Vagina (tissue), 2 donors: ENCODE results near the gene WDR20.

Source experiments
- POLR2AphosphoS5 ChIP-seq, 2 donors: sonication (generic); formaldehyde crosslinking; IDR thresholded peaks; one replicate each; pipeline ENCODE4 v1.9.0; 2017; ENCODE audit warnings: antibody characterized with exemption in 2 of 2, mild to moderate bottlenecking in 2 of 2, low read depth in 1 of 2; ENCODE audit not compliant: insufficient read depth in 1 of 2
- TF ChIP-seq, protein P1 (sequence below), 3 experiments: fragments of 450-650 bp in 2 of 3; fragments of 200-600 bp in 1 of 3; sonication (generic) in 1 of 3; IDR thresholded peaks; one replicate each; pipeline ENCODE4 v1.5.1; 2017 to 2019; ENCODE audit warnings: antibody characterized with exemption in 3 of 3, mild to moderate bottlenecking in 2 of 3, moderate library complexity in 2 of 3

DNA sequence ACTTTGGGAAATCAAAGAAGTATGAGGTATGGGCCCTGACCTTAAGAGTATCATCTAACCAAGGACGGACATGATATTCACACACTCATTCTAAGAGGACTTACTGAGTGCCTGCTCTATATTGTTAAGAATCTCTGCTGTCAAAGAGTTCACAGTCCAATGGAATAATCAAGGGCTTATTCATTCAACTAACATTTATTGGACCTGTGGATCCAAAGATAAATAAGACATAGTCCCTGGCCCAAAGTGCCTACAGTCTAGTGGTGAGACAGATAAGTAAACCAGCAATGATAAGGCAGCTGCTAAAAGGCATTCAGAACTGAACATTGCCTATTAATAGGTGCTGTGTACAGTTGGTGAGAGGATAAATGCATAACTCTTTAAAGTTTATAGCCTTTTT is 11.0 kb downstream of the WDR20 start:
- TF ChIP-seq, protein P1, sequence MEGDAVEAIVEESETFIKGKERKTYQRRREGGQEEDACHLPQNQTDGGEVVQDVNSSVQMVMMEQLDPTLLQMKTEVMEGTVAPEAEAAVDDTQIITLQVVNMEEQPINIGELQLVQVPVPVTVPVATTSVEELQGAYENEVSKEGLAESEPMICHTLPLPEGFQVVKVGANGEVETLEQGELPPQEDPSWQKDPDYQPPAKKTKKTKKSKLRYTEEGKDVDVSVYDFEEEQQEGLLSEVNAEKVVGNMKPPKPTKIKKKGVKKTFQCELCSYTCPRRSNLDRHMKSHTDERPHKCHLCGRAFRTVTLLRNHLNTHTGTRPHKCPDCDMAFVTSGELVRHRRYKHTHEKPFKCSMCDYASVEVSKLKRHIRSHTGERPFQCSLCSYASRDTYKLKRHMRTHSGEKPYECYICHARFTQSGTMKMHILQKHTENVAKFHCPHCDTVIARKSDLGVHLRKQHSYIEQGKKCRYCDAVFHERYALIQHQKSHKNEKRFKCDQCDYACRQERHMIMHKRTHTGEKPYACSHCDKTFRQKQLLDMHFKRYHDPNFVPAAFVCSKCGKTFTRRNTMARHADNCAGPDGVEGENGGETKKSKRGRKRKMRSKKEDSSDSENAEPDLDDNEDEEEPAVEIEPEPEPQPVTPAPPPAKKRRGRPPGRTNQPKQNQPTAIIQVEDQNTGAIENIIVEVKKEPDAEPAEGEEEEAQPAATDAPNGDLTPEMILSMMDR (IDR thresholded peaks at IDR 0.05) = no peak
- TF ChIP-seq POLR2AphosphoS5 (IDR thresholded peaks at IDR 0.05; ENCODE audit: insufficient read depth in 1 of 2, low read depth in 1 of 2) = no peak
